Liver (tissue), 9 donors: ENCODE measurements around the gene SYTL1. TPM values are rescaled to one million over a fixed set of nuclear protein-coding genes. Genes with fewer than 3 reads are reported as not detected.

Experiments
- DNase-seq: peaks from one replicate; pipeline ENCODE4 v3.0.0-alpha.2; 2017; ENCODE audit warnings: low spot score
- H3K27ac ChIP-seq, 2 donors: one replicate each; pipeline ENCODE4 v1.7.0; 2013; ENCODE audit warnings: inconsistent platforms in 2 of 2, low read length in 2 of 2, control low read depth in 1 of 2, low read depth in 1 of 2, mild to moderate bottlenecking in 1 of 2
- H3K27me3 ChIP-seq, 4 donors: one replicate each; pipeline versions ENCODE4 v1.6.1 to v1.7.0; 2013; ENCODE audit warnings: low read length in 3 of 4, inconsistent platforms in 1 of 4, mild to moderate bottlenecking in 1 of 4, moderate library complexity in 1 of 4; ENCODE audit not compliant: control insufficient read depth in 4 of 4, insufficient read depth in 4 of 4
- H3K36me3 ChIP-seq, 4 donors: one replicate each; pipeline versions ENCODE4 v1.6.1 to v1.7.0; 2013; ENCODE audit warnings: low read length in 3 of 4, mild to moderate bottlenecking in 3 of 4, low read depth in 1 of 4, moderate library complexity in 1 of 4; ENCODE audit not compliant: control insufficient read depth in 4 of 4, insufficient read depth in 3 of 4
- H3K4me1 ChIP-seq, 4 donors: one replicate each; pipeline versions ENCODE4 v1.6.1 to v1.7.0; 2013; ENCODE audit warnings: low read length in 3 of 4, mild to moderate bottlenecking in 3 of 4, moderate library complexity in 1 of 4; ENCODE audit not compliant: control insufficient read depth in 4 of 4, insufficient read depth in 4 of 4
- H3K4me3 ChIP-seq, 3 donors: one replicate each; pipeline versions ENCODE4 v1.6.1 to v1.7.0; 2013; ENCODE audit warnings: low read length in 3 of 3, control low read depth in 1 of 3, low read depth in 1 of 3, mild to moderate bottlenecking in 1 of 3
- H3K9ac ChIP-seq, 2 donors: one replicate each; pipeline ENCODE4 v1.7.0; 2013; ENCODE audit warnings: low read length in 2 of 2, mild to moderate bottlenecking in 2 of 2, moderate library complexity in 2 of 2, control low read depth in 1 of 2, low read depth in 1 of 2
- H3K9me3 ChIP-seq, 4 donors: one replicate each; pipeline versions ENCODE4 v1.6.1 to v1.7.0; 2013; ENCODE audit warnings: low read length in 3 of 4; ENCODE audit not compliant: control insufficient read depth in 4 of 4
- ATF3 ChIP-seq: IDR thresholded peaks from 2 replicates; pipeline ENCODE4 v1.6.1; 2016; ENCODE audit warnings: antibody characterized with exemption
- FOXA1 ChIP-seq: IDR thresholded peaks from 2 replicates; pipeline ENCODE4 v1.6.1; 2016; ENCODE audit warnings: antibody characterized with exemption
- FOXA2 ChIP-seq: IDR thresholded peaks from 2 replicates; pipeline ENCODE4 v1.6.1; 2016; ENCODE audit warnings: antibody characterized with exemption
- HNF4A ChIP-seq, 2 donors: conservative IDR thresholded peaks; 2 replicates each; pipeline ENCODE4 v1.6.1; 2016; ENCODE audit warnings: antibody characterized with exemption in 2 of 2, mild to moderate bottlenecking in 2 of 2
- HNF4G ChIP-seq: IDR thresholded peaks from 2 replicates; pipeline ENCODE4 v1.6.1; 2016; ENCODE audit warnings: antibody characterized with exemption
- JUND ChIP-seq, 2 donors: IDR thresholded peaks; 2 replicates each; pipeline ENCODE4 v1.6.1; 2016; ENCODE audit warnings: antibody characterized with exemption in 2 of 2
- MAX ChIP-seq: IDR thresholded peaks from 2 replicates; pipeline ENCODE4 v1.6.1; 2016; ENCODE audit warnings: antibody characterized with exemption
- RAD21 ChIP-seq, 2 donors: IDR thresholded peaks; 2 replicates each; pipeline ENCODE4 v1.6.1; 2016; ENCODE audit warnings: antibody characterized with exemption in 2 of 2, mild to moderate bottlenecking in 2 of 2
- REST ChIP-seq: IDR thresholded peaks from 2 replicates; pipeline ENCODE4 v1.6.1; 2016; ENCODE audit warnings: antibody characterized with exemption, mild to moderate bottlenecking
- SP1 ChIP-seq: IDR thresholded peaks from 2 replicates; pipeline ENCODE4 v1.6.1; 2018; ENCODE audit warnings: antibody characterized with exemption, mild to moderate bottlenecking
- TAF1 ChIP-seq: conservative IDR thresholded peaks from 2 replicates; pipeline ENCODE4 v1.6.1; 2016; ENCODE audit warnings: antibody characterized with exemption, mild to moderate bottlenecking
- YY1 ChIP-seq: IDR thresholded peaks from 2 replicates; pipeline ENCODE4 v1.6.1; 2016; ENCODE audit warnings: antibody characterized with exemption, mild to moderate bottlenecking
- ZBTB33 ChIP-seq: IDR thresholded peaks from 2 replicates; pipeline ENCODE4 v1.6.1; 2016; ENCODE audit warnings: antibody characterized with exemption
- WGBS: extraction: QIAGEN DNeasy Blood & Tissue Kit; methylation state at CpG from one replicate; pipeline ENCODE4 v1.1.7; 2013; 5-methylcytosine and 5-hydroxymethylcytosine counted together
- polyA plus RNA-seq, 2 donors: library from polyadenylated mRNA; stranded (reverse) in 1 of 2; unstranded in 1 of 2; fragments of 200-250 nt in 1 of 2; fragments of >200 nt in 1 of 2; fragmentation: Nextera tagmentation in 1 of 2; extraction: Ambion mirVana in 1 of 2; gene quantifications; one replicate each; pipeline versions ENCODE4 v1.2.1 to v1.2.3, GENCODE V29; 2013 to 2015
- total RNA-seq, 2 donors: library from RNA; depleted of rRNA; stranded (reverse); fragments of >200 nt; gene quantifications; one replicate each; pipeline ENCODE4 v1.2.3, GENCODE V29; 2014
- donor health status: healthy.
- donor health status: healthy.
- donor health status: healthy.
- donor health status: healthy.
- donor health status: healthy.

Gene SYTL1
- total and polyA plus RNA-seq, 4 donors, result 0.73 to 3.9 (median 1.4) TPM

GRCh38 chr1:27306892-27307761 is 34.7 kb upstream of the SYTL1 start:
- Histone ChIP-seq H3K4me1 (no peaks in the 10 kb centered on the region), H3K9ac (no peak overlapping the region), H3K27ac (no peak overlapping the region), H3K27me3 (no peaks in the 10 kb centered on the region), H3K4me3 (no peak overlapping the region), H3K36me3 (peaks cover under 1 to 29% (median 7%) of the 10 kb centered on the region in 4 donors), H3K9me3 (no peaks in the 10 kb centered on the region)
- WGBS, result 90% methylated on average over 11 of the region's 11 CpGs
- no peak for DNase-seq
- TF ChIP-seq ZBTB33, result no peak
- TF ChIP-seq FOXA2, result no peak
- no peak for TF ChIP-seq TAF1
- no peak for TF ChIP-seq JUND (IDR thresholded peaks at IDR 0.05)
- no peak for TF ChIP-seq SP1
- TF ChIP-seq FOXA1, result no peak
- no peak for TF ChIP-seq REST
- no peak for TF ChIP-seq MAX
- TF ChIP-seq YY1, result no peak

GRCh38 chr1:27307874-27308598 is 33.8 kb upstream of the SYTL1 start:
- 95% methylated on average over 6 of the region's 6 CpGs for WGBS
- no peaks in the 10 kb centered on the region for H3K27me3 ChIP-seq
- no peaks in the 10 kb centered on the region for H3K9me3 ChIP-seq
- H3K9ac ChIP-seq, result no peak overlapping the region
- no peak overlapping the region for H3K4me3 ChIP-seq
- peaks cover 0 to 29% (median 6%) of the 10 kb centered on the region in 4 donors for H3K36me3 ChIP-seq
- H3K27ac ChIP-seq, result no peak overlapping the region
- DNase-seq, result no peak
- TF ChIP-seq HNF4A (conservative IDR thresholded peaks at IDR 0.05), result no peak
- H3K4me1 ChIP-seq, result no peaks in the 10 kb centered on the region

GRCh38 chr1:27314169-27314568 is 27.7 kb upstream of the SYTL1 start:
- DNase-seq, result no peak
- H3K4me1 ChIP-seq, result no peaks in the 10 kb centered on the region
- H3K9me3 ChIP-seq, result no peaks in the 10 kb centered on the region
- no peaks in the 10 kb centered on the region for H3K27me3 ChIP-seq
- no peak overlapping the region for H3K9ac ChIP-seq
- H3K4me3 ChIP-seq, result no peak overlapping the region
- peaks cover 0 to 3% (median 0%) of the 10 kb centered on the region in 4 donors for H3K36me3 ChIP-seq
- H3K27ac ChIP-seq, result no peak overlapping the region
- WGBS, result 74% methylated on average over 3 of the region's 3 CpGs
- no peak for TF ChIP-seq HNF4G
- TF ChIP-seq TAF1, result no peak
- no peak for TF ChIP-seq YY1
- no peak for TF ChIP-seq JUND (IDR thresholded peaks at IDR 0.05)
- no peak for TF ChIP-seq RAD21 (IDR thresholded peaks at IDR 0.05)
- TF ChIP-seq REST, result no peak
- TF ChIP-seq ATF3, result no peak
- no peak for TF ChIP-seq MAX
